Endothelial cell of umbilical vein (primary cell): Measurements from ENCODE around the gene CAMK2B. TPM values are rescaled to one million over a fixed set of nuclear protein-coding genes. Genes with fewer than 3 reads are reported as not detected.

Experiments
- BruUV-seq: library from RNA; stranded (reverse); fragments of 400-500 nt; replicated peaks from 2 replicates; lab custom pipeline; 2021; lab: Mats Ljungman, UMichigan
- CTCF ChIA-PET: fragments of 300-600, 350-600 bp; sonication (Branson Sonifier 250); formaldehyde crosslinking; loops from one replicate; lab custom pipeline; 2021; ENCODE audit warnings: antibody characterized with exemption, inconsistent platforms; lab: Charles Lee
- POLR2A ChIA-PET: fragments of 300-600, 350-600 bp; sonication (Branson Sonifier 250); formaldehyde crosslinking; loops from one replicate; lab custom pipeline; 2021; ENCODE audit warnings: antibody characterized with exemption, inconsistent platforms; lab: Charles Lee
- DNase-seq: peaks from one replicate; pipeline ENCODE4 v3.0.0-alpha.2; 2011; ENCODE audit warnings: low read depth, low spot score
- FAIRE-seq: peaks from 2 replicates; lab custom pipeline; 2011; peaks lifted over from hg19 to GRCh38; lab: Jason Lieb, UNC
- H2AFZ ChIP-seq: 2 replicates; pipeline ENCODE4 v1.6.0; 2012; ENCODE audit warnings: low read depth, low read length, control low read depth, inconsistent platforms
- H3K27ac ChIP-seq: 2 replicates; pipeline ENCODE4 v1.5.1; 2011; ENCODE audit warnings: low read depth, mild to moderate bottlenecking, control low read depth, low read length, moderate library complexity; ENCODE audit not compliant: insufficient read depth
- H3K27me3 ChIP-seq, 2 experiments: 2 replicates each; pipeline versions ENCODE4 v1.6.0 to v1.6.1; 2011; ENCODE audit warnings: low read length in 2 of 2, mixed read lengths in 1 of 2; ENCODE audit not compliant: control insufficient read depth in 2 of 2, insufficient read depth in 2 of 2
- H3K36me3 ChIP-seq, 2 experiments: 2 replicates in 1 of 2; 3 replicates in 1 of 2; pipeline ENCODE4 v1.5.1; 2011; ENCODE audit warnings: low read length in 2 of 2, mild to moderate bottlenecking in 1 of 2, moderate library complexity in 1 of 2; ENCODE audit not compliant: control insufficient read depth in 2 of 2, insufficient read depth in 2 of 2; ENCODE audit errors: extremely low read depth in 1 of 2
- H3K4me1 ChIP-seq: 3 replicates; pipeline ENCODE4 v1.5.1; 2011; ENCODE audit warnings: mild to moderate bottlenecking, low read length; ENCODE audit not compliant: control insufficient read depth, insufficient read depth; ENCODE audit errors: extremely low read depth
- H3K4me2 ChIP-seq: 2 replicates; pipeline ENCODE4 v1.6.1; 2011; ENCODE audit warnings: low read length, control low read depth, mixed read lengths; ENCODE audit not compliant: insufficient read depth
- H3K4me3 ChIP-seq, 3 experiments: fragments of 200-600 bp in 1 of 3; sonication (generic), shearing (Covaris generic) in 1 of 3; replicated peaks in 1 of 3; 2 replicates each; pipeline ENCODE4 v1.5.1; 2011 to 2016; ENCODE audit warnings: control low read depth in 3 of 3, low read length in 3 of 3, mild to moderate bottlenecking in 2 of 3, inconsistent platforms in 1 of 3, low read depth in 1 of 3, moderate library complexity in 1 of 3; ENCODE audit not compliant: insufficient read depth in 1 of 3
- H3K79me2 ChIP-seq: 2 replicates; pipeline ENCODE4 v1.6.0; 2012; ENCODE audit warnings: low read length, inconsistent platforms; ENCODE audit not compliant: control insufficient read depth, insufficient read depth
- H3K9ac ChIP-seq: replicated peaks from 2 replicates; pipeline ENCODE3; 2011; ENCODE audit warnings: low read length, control low read depth; ENCODE audit not compliant: insufficient read depth; ENCODE audit errors: extremely low read depth
- H3K9me1 ChIP-seq: replicated peaks from 3 replicates; pipeline ENCODE4 v1.6.0; 2011; ENCODE audit warnings: mild to moderate bottlenecking, low read length; ENCODE audit not compliant: control insufficient read depth, insufficient read depth; ENCODE audit errors: extremely low read depth
- H3K9me3 ChIP-seq: replicated peaks from 2 replicates; pipeline ENCODE4 v1.5.1; 2012; ENCODE audit warnings: low read length, inconsistent platforms; ENCODE audit not compliant: control insufficient read depth, insufficient read depth
- H4K20me1 ChIP-seq: replicated peaks from 2 replicates; pipeline ENCODE3; 2011; ENCODE audit warnings: mild to moderate bottlenecking, low read length; ENCODE audit not compliant: control insufficient read depth, insufficient read depth; ENCODE audit errors: extremely low read depth
- CTCF ChIP-seq, 2 donors: IDR thresholded peaks; 1 replicate in 1 of 2; 2 replicates in 1 of 2; pipeline ENCODE4 v1.5.1; 2011; ENCODE audit warnings: low read length in 2 of 2, mild to moderate bottlenecking in 2 of 2, moderate library complexity in 2 of 2, control low read depth in 1 of 2, inconsistent platforms in 1 of 2, low read depth in 1 of 2; ENCODE audit not compliant: insufficient read depth in 1 of 2; ENCODE audit errors: extremely low read depth in 1 of 2
- EZH2 ChIP-seq: IDR thresholded peaks from 2 replicates; pipeline ENCODE4 v1.6.1; 2012; ENCODE audit warnings: borderline replicate concordance, low read depth, mild to moderate bottlenecking, moderate library complexity, low read length, inconsistent platforms; ENCODE audit not compliant: severe bottlenecking
- FOS ChIP-seq: IDR thresholded peaks from 2 replicates; pipeline ENCODE4 v1.6.1; 2011; ENCODE audit warnings: mild to moderate bottlenecking, low read length, moderate library complexity, borderline replicate concordance; ENCODE audit not compliant: insufficient read depth
- GATA2 ChIP-seq: IDR thresholded peaks from 2 replicates; pipeline ENCODE4 v1.7.0; 2011; ENCODE audit warnings: low read depth, mild to moderate bottlenecking, moderate library complexity, mixed read lengths, low read length; ENCODE audit not compliant: insufficient read length, insufficient read depth
- JUN ChIP-seq: IDR thresholded peaks from 2 replicates; pipeline ENCODE4 v1.6.1; 2011; ENCODE audit warnings: borderline replicate concordance, low read depth; ENCODE audit not compliant: insufficient read length, insufficient read depth
- MAX ChIP-seq: IDR thresholded peaks from 2 replicates; pipeline ENCODE4 v1.6.1; 2011; ENCODE audit not compliant: insufficient read depth, insufficient read length
- MYC ChIP-seq: IDR thresholded peaks from one replicate; pipeline ENCODE4 v1.6.1; 2011; ENCODE audit warnings: mild to moderate bottlenecking, low read depth, low read length
- POLR2A ChIP-seq: IDR thresholded peaks from 2 replicates; pipeline ENCODE4 v1.6.1; 2012; ENCODE audit warnings: low read depth, mild to moderate bottlenecking, control low read depth, low read length
- POLR2AphosphoS5 ChIP-seq: IDR thresholded peaks from 2 replicates; pipeline ENCODE4 v1.6.1; 2012; ENCODE audit warnings: low read depth, mild to moderate bottlenecking, control low read depth, low read length, moderate library complexity; ENCODE audit not compliant: insufficient read depth
- dilution Hi-C: fragments of 300-500 bp; cut with MboI; formaldehyde crosslinking; loops from one replicate; pipeline ENCODE4 v1.15.0; 2019; ENCODE audit warnings: low sequenced_read_pairs; ENCODE audit not compliant: extremely low pct_ligation_motif_present
- intact Hi-C: fragments of 100-400 bp; cut with micrococcal nuclease; formaldehyde crosslinking; loops from one replicate; pipeline ENCODE4 v1.10.0; 2022
- polyA plus RNA-seq, 4 experiments: library from polyadenylated mRNA; depleted of rRNA in 3 of 4; stranded (reverse) in 3 of 4; unstranded in 1 of 4; fragments of >200 nt; gene quantifications; 2 replicates each; pipeline versions ENCODE4 v1.2.1 to v1.2.3, GENCODE V29; 2011 to 2012; ENCODE audit warnings: missing spikeins in 1 of 4
- total RNA-seq: library from RNA; stranded (reverse); gene quantifications from 2 replicates; pipeline ENCODE4 v1.2.3, GENCODE V29; 2021

Gene CAMK2B
- total and polyA plus RNA-seq, 2 donors (not counting 3 experiments of a cell fraction or from before 2014, with no cell fraction given): 0.57 to 1.6 TPM

- dilution Hi-C loops: no loop called here
These were observed 41.2 kb downstream of the CAMK2B start for GRCh38 chr7:44284216-44284615.

More at GRCh38 chr7:44284216-44284615, 41.2 kb downstream of the CAMK2B start:
- H3K36me3 ChIP-seq: no peaks in the 10 kb centered on the region
- ChIA-PET POLR2A (no interaction called here), CTCF (no interaction called here)
- no peak for DNase-seq
- H3K27me3 ChIP-seq: no peaks in the 10 kb centered on the region
- H3K79me2 ChIP-seq: no peaks in the 10 kb centered on the region
- H3K9me3 ChIP-seq: no peaks in the 10 kb centered on the region
- H4K20me1 ChIP-seq: no peaks in the 10 kb centered on the region
- H3K4me2 ChIP-seq: no peak overlapping the region
- intact Hi-C loops: no loop called here
- FAIRE-seq: no peak
- no peak overlapping the region for H3K27ac ChIP-seq
- no peak overlapping the region for H3K4me3 ChIP-seq
- no TSS peak for BruUV-seq
- H3K9ac ChIP-seq: no peak overlapping the region
- no peak for TF ChIP-seq POLR2AphosphoS5
- no peak for TF ChIP-seq EZH2
- TF ChIP-seq POLR2A: no peak
- no peak for TF ChIP-seq GATA2
- TF ChIP-seq MYC: no peak
- TF ChIP-seq JUN: no peak
- TF ChIP-seq MAX: no peak
- no peak for TF ChIP-seq CTCF (IDR thresholded peaks at IDR 0.05; ENCODE audit: extremely low read depth in 1 of 2, insufficient read depth in 1 of 2, low read depth in 1 of 2, low read length in 2 of 2)
- TF ChIP-seq FOS: no peak
- H2AFZ ChIP-seq: no peak overlapping the region
- H3K4me1 ChIP-seq: no peaks in the 10 kb centered on the region
- no peaks in the 10 kb centered on the region for H3K9me1 ChIP-seq
